Upper lobe of left lung (tissue), 6 donors: ENCODE measurements around the gene MSI2. TPM values are rescaled to one million over a fixed set of nuclear protein-coding genes. Genes with fewer than 3 reads are reported as not detected.
A peak's percentile ranks its signal among the peaks of the same experiment; 100 is the strongest.

Experiments
- ATAC-seq, 2 donors: fragments of 200-7000 bp; cut with Tn5 transposase; one replicate each; pipeline ENCODE4 v1.9.1; 2022; ENCODE audit warnings: mild to moderate bottlenecking in 2 of 2, moderate library complexity in 2 of 2; ENCODE audit not compliant: low FRiP score in 2 of 2
- DNase-seq, 2 donors: peaks; one replicate each; pipeline ENCODE4 v3.0.0-alpha.2; 2019 to 2020
- H3K27ac ChIP-seq, 4 donors: fragments of 200-600 bp; sonication (generic); one replicate each; pipeline ENCODE4 v1.5.1; 2016 to 2019
- H3K27me3 ChIP-seq, 4 donors: fragments of 200-600 bp; sonication (generic); one replicate each; pipeline ENCODE4 v1.5.1; 2017 to 2019
- H3K36me3 ChIP-seq, 4 donors: fragments of 200-600 bp; sonication (generic); one replicate each; pipeline ENCODE4 v1.5.1; 2016 to 2019
- H3K4me1 ChIP-seq, 4 donors: fragments of 200-600 bp; sonication (generic); one replicate each; pipeline ENCODE4 v1.5.1; 2018 to 2019
- H3K4me3 ChIP-seq, 4 donors: fragments of 200-600 bp; sonication (generic); one replicate each; pipeline ENCODE4 v1.5.1; 2017 to 2019; ENCODE audit warnings: mild to moderate bottlenecking in 2 of 4, moderate library complexity in 1 of 4
- H3K9me3 ChIP-seq, 4 donors: fragments of 200-600 bp; sonication (generic); one replicate each; pipeline ENCODE4 v1.5.1; 2018 to 2019
- CTCF ChIP-seq, 6 experiments: fragments of 450-650 bp in 4 of 6; fragments of 200-600 bp in 2 of 6; sonication (generic) in 2 of 6; IDR thresholded peaks; one replicate each; pipeline ENCODE4 v1.5.1; 2016 to 2019; ENCODE audit warnings: antibody characterized with exemption in 6 of 6
- EP300 ChIP-seq, 4 donors: sonication (generic); formaldehyde crosslinking; IDR thresholded peaks; one replicate each; pipeline ENCODE4 v1.5.1; 2017; ENCODE audit warnings: antibody characterized with exemption in 4 of 4, control low read depth in 2 of 4
- POLR2A ChIP-seq, 4 donors: fragments of 450-650 bp; IDR thresholded peaks; one replicate each; pipeline ENCODE4 v1.5.1; 2016 to 2017; ENCODE audit warnings: antibody characterized with exemption in 4 of 4, mild to moderate bottlenecking in 2 of 4
- POLR2AphosphoS5 ChIP-seq, 2 donors: sonication (generic); formaldehyde crosslinking; IDR thresholded peaks; one replicate each; pipeline ENCODE4 v1.5.1; 2017; ENCODE audit warnings: antibody characterized with exemption in 2 of 2
- WGBS, 2 donors: methylation state at CpG; one replicate each; pipeline ENCODE4 v1.1.5; 2017 to 2018; 5-methylcytosine and 5-hydroxymethylcytosine counted together
- total RNA-seq, 6 donors: library from RNA; depleted of rRNA in 4 of 6; stranded (reverse); fragments of >200 nt in 4 of 6; gene quantifications; one replicate each; pipeline versions ENCODE4 v1.1.0 to v1.2.1, GENCODE V29; 2016 to 2021
- donor health status: DM: no; HTN: no; CAD: no; lungs with moderate emphysema.
- donor health status: DM: no; HTN: yes; CAD: no; lungs with severe emphysema.

Gene MSI2
- total RNA-seq, 6 donors from 2014 or later: 20.1 to 44.0 (median 32.2) TPM

GRCh38 chr17:57485916-57486881, 229.9 kb downstream of the MSI2 start:
- no peak overlapping the region for H3K4me3 ChIP-seq
- ATAC-seq: no peak
- H3K27ac ChIP-seq: no peak overlapping the region
- peaks cover 0 to 11% (median 9%) of the 10 kb centered on the region in 4 donors for H3K4me1 ChIP-seq
- H3K9me3 ChIP-seq: no peaks in the 10 kb centered on the region
- H3K27me3 ChIP-seq: no peaks in the 10 kb centered on the region
- DNase-seq: no peak
- 74 to 76% methylated on average over 13 of the region's 13 CpGs for WGBS, 2 donors
- TF ChIP-seq POLR2A (IDR thresholded peaks at IDR 0.05) (no peak), CTCF (IDR thresholded peaks at IDR 0.05) (no peak), POLR2AphosphoS5 (IDR thresholded peaks at IDR 0.05) (no peak), EP300 (IDR thresholded peaks at IDR 0.05) (no peak)
- no peaks in the 10 kb centered on the region for H3K36me3 ChIP-seq

- H3K9me3 ChIP-seq: no peaks in the 10 kb centered on the region
- DNase-seq (peak in 1 of 2 donors; percentile 33), ATAC-seq (peak; percentile 12 to 31)
- peaks cover 0 to 11% (median 9%) of the 10 kb centered on the region in 4 donors for H3K4me1 ChIP-seq
- H3K36me3 ChIP-seq: no peaks in the 10 kb centered on the region
- TF ChIP-seq EP300 (IDR thresholded peaks at IDR 0.05): no peak
- no peak for TF ChIP-seq POLR2AphosphoS5 (IDR thresholded peaks at IDR 0.05)
- no peak for TF ChIP-seq POLR2A (IDR thresholded peaks at IDR 0.05)
- TF ChIP-seq CTCF (IDR thresholded peaks at IDR 0.05): no peak
- WGBS, 2 donors: 61% methylated on average over 4 of the region's 4 CpGs
- H3K4me3 ChIP-seq: no peak overlapping the region
- no peak overlapping the region for H3K27ac ChIP-seq
- H3K27me3 ChIP-seq: no peaks in the 10 kb centered on the region
Observed at GRCh38 chr17:57486882-57487301, 230.6 kb downstream of the MSI2 start.

- ATAC-seq (no peak), DNase-seq (no peak)
- 60 to 74% methylated on average over 5 of the region's 5 CpGs for WGBS, 2 donors
- H3K4me1 ChIP-seq: peaks cover 0 to 11% (median 9%) of the 10 kb centered on the region in 4 donors
- no peak overlapping the region for H3K4me3 ChIP-seq
- H3K27ac ChIP-seq: no peak overlapping the region
- TF ChIP-seq POLR2A (IDR thresholded peaks at IDR 0.05) (no peak), CTCF (IDR thresholded peaks at IDR 0.05) (no peak), POLR2AphosphoS5 (IDR thresholded peaks at IDR 0.05) (no peak), EP300 (IDR thresholded peaks at IDR 0.05) (no peak)
- H3K9me3 ChIP-seq: no peaks in the 10 kb centered on the region
- no peaks in the 10 kb centered on the region for H3K36me3 ChIP-seq
- no peaks in the 10 kb centered on the region for H3K27me3 ChIP-seq
Observed at GRCh38 chr17:57487573-57487972, 231.2 kb downstream of the MSI2 start.

- 82% methylated on average over 8 to 9 of the region's 9 CpGs for WGBS, 2 donors
- ATAC-seq (no peak), DNase-seq (no peak)
- Histone ChIP-seq H3K4me3 (no peak overlapping the region), H3K4me1 (peaks cover 0 to 11% (median 9%) of the 10 kb centered on the region in 4 donors), H3K9me3 (no peaks in the 10 kb centered on the region), H3K36me3 (no peaks in the 10 kb centered on the region), H3K27ac (no peak overlapping the region), H3K27me3 (no peaks in the 10 kb centered on the region)
- TF ChIP-seq EP300 (IDR thresholded peaks at IDR 0.05) (no peak), CTCF (IDR thresholded peaks at IDR 0.05) (no peak), POLR2A (IDR thresholded peaks at IDR 0.05) (no peak), POLR2AphosphoS5 (IDR thresholded peaks at IDR 0.05) (no peak)
Observed at GRCh38 chr17:57488856-57489255, 232.5 kb downstream of the MSI2 start.
